EH (cell line): ENCODE measurements around the gene CPXM2.
"Not testable (repeated sequence)": the region's sequence is repeated elsewhere in the genome, so short reads cannot be mapped to it uniquely, and the experiment has no call there.

Experiments used
- DNase-seq: peaks from one replicate; pipeline ENCODE4 v3.0.0-alpha.2; 2015; ENCODE audit warnings: low read depth

CPXM2 gene

DNA sequence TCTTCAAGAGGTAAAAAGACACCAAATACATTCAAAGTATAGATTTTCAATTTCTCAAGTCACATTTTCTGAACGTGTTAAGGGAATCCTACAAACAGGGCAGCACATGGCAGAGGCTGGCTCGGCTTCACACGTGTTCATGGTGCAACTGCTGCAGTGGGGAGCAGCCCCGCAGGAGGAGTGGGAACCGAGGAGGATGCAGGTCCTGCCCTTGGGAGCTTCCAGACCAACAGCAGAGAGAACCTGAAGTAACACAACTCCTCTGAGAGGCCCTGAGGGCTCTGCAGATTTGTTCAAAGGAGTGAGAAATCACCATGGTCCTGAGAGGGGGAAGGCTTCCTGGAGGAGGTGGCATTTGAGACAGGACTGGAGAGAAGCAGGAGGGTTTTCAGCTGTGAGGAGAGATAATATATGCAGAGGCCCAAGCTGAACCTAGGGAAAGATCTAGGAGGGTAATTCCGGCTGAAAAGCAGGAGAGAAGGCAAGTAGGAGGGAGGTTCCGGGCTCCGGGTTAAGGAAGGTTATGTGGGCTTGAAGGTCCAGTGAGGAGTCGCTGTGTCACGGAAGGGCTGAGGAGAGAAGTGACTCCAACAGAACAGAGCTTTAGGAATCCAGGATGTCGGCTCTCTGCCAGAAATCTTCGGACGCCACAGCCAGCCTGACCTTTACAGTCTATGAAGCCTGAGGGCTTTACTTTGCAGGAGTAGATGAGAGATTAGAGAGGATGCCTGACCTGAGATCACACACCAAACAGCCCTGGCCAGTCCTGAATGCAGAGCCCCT is 148.0 kb downstream of the CPXM2 start:
- peak; percentile 74 for DNase-seq

DNA sequence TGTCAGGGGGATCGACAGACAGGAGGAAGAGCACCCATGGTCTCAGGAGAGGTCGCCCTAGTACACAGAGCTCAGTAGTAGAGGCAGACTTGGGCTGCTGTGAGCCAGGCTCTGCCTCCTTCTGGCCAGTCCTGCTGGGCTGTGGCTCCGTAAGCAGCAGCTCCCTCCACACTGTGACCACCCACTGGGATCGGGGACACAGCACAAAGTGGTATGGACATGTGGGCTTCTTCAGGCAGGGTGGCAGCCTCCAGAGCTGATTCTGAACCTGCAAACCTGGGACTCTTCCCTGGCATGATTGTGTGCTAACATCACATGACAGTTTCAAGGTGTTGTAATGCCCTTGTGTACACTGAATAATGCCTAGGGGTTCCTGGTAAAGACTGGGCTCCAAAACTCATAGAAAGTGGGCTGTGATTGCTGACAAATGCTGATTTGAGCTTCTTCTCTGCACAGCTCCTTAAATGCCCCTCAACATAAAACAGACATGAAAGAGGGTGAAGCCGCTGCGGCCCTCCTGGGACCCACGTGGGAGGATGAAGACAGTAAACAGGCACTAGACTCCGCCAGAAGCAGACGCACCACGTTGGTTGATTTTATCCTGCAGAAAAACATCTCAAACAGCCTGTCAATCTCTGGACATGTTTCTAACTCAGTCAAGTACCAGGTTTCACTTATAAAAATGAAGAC is 148.7 kb downstream of the CPXM2 start:
- DNase-seq, result peak; percentile 3

DNA sequence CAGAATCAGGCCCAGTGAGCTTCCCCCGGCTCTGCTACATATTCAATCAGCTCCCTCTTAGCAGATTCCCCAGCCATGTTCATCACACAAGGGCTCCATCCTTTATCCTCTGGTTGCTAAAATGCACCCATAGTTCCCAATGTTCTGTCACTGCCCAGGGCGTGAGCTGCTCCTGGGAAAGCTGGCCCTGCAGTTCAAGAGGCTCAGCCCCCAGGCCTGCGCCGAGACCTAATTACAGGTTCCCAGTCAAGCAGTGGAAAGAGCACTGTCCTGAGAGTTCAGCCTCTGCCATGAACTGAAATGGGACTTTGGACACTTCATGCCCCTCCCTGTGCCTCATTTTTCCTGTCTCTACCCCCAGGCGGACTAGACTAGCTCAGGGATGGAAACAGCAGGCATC is 149.9 kb downstream of the CPXM2 start:
- no peak for DNase-seq

DNA sequence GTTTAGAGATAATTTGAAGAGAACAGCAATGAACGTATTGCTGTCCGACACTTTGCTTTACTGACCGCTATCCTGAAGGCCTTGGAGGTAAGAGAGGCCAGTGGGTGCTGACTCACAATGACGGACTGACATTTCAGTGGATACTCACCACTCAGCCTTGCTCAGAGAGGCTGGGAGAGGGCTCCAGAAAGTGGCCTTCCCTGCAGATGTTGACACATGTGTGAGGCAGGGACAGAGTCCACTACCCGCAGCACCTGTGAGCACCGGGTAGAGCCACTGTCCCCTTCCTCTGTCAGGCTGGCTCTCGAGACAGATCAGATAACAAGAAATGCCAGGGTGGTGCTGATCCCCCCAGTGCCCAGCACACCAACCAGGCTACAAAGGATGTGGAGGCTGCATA is 150.5 kb downstream of the CPXM2 start:
- no peak for DNase-seq

DNA sequence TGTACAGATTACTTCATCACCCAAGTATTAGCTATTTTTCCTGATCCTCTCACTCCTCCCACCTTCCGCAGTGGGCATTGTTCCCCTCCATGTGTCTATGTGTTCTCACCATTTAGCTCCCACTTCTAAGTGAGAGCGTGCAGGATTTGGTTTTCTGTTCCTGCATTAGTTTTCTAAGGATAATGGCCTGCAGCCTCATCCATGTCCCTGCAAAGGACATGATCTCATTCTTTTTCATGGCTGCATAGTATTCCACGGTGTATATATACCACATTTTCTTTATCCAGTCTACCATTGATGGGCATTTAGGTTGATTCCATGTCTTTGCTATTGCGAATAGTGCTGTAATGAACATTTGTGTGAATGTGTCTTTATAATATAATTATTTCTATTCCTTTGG is 154.7 kb downstream of the CPXM2 start:
- not testable (repeated sequence) for DNase-seq

DNA sequence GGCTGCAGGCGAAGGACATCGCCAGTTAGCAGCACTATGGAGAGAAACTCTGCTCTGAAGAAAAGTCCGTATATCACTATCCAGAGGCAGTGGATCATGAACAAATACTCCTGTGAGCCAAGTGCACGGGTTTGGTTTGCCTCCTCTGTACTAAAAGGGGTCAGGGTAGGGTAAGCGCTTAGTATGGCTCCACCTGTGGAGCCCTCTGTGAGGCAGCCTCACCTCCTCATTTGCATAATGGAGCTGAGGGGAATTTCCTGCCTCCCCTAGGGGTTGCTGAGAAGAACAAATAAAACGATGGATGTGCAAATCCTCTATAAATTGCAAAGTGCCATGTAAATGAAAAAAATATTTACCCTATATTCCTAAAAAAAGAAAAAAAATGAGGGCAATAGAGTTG is 162.1 kb downstream of the CPXM2 start:
- DNase-seq, result no peak

DNA sequence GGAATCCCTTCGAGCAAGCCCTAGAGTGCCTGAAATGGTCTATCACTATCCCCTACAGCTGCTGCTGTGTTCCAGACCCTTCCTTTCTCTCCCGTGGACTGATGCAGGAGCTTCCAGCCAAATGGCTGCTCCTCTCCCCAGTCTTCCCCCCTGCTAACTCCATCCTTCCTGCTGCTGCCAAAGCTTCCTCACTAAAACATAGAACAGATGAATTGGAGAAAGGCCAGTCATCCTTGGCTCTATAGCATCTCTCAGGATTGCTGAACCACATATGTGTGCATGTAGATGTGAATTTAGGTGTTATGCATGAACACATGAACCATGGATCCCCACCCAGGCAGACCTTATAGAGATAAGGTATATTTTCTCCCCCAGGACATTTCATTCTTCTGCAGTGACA is 164.8 kb downstream of the CPXM2 start:
- no peak for DNase-seq

DNA sequence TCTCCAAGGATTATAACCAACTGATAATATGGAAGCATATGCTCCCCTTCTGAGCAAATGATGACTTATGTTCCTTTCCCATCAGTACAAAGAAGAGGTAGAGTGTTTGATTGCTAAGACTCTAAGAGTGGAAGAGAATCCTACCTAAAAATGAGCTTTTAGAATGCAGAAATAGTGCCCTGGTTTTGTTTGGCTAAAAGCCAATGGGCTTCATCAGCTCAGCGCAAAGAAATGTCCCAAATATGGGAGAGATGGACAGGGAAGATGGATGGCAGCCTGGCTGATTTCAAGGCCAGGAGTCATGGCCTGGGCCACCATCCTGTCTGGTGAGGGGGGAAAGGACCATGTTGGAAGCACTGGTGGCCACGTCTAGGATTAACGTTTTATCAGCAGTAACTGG is 165.2 kb downstream of the CPXM2 start:
- no peak for DNase-seq

DNA sequence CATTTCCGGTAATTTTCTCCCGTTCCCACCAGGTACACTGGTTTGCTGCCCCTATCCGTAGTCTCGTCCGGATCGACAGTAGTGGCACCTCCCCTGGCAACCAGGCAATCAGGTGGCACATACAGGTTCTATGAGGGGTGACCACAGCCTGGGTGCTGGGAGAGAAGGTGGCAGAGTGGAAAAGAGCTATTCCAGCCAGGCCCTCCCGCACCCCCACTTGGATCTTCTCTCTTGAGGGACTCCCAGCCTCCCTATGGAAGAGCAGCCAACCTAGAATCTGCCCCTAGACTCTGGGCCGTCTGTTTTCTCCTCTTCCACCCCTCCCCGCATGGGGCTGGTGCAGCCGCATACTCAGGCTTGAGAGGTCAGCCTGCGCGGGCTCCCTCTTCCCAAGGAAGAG is 166.9 kb downstream of the CPXM2 start:
- DNase-seq, result no peak

DNA sequence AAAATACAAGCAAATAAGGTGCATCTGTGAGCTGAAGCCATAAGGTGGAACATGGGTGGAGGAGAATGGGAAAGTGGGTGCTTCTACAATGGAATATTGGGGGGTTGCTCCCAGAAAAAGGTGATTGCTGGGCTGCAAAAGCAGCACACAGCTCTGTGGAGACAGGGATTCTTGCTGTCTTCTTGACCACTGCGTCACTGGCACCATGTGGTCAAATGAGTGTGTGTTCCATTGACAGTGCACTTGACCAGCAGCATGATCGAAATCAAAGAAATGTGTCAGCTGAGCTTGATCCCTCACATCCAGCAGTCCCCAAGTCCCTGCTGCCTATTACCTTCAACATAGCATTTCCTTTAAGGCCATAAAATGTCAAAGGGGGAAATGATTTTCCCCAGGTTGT is 169.3 kb downstream of the CPXM2 start:
- DNase-seq, result no peak

DNA sequence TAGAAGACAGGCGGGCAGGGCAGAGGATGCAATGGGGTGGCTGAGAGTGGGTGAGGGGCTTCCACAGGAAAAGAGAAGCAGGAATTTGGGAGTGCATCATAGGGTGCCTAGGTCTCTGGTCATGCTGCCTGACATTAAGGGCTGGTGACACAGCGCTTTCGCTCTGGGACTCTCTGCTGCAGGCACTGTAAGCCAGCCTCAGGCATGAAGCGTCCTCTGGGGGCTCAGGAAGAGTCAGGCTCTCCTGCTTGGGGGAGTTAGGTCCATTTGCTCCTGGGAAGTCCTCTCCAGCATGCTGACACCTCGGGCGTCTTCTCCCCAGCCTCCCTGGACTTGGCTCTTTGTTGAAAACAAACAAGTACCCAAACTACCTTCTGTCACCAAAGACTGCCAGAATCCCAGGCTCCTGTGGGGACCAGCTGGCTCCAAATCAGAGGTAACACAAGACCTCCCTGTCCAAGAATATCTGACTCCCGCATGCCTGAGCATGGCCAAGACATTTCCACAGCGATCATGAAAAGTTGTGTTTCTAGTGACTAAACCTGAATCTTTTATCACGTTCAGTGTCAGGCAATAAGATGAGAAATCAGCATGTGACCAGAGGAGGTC is 170.1 kb downstream of the CPXM2 start:
- no peak for DNase-seq

DNA sequence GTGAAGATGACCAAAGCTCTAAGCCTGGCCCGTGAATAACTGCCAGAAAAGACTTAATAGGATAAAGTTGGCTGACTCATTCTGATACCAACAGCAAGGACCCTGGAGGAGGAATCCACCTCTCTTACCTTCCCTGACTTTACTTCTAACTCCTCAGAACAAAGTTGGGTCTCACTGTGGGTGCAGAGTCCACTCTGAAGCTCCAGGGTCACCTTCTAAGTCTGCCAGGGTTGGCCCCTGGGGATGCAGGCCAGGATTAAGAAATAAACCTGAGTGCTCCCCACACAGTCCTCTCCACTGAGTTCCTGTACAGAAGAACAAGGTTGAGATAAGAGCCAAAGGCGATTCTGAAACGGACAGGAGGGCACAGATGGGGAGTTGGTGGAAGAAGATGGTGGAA is 171.1 kb downstream of the CPXM2 start:
- DNase-seq, result no peak

DNA sequence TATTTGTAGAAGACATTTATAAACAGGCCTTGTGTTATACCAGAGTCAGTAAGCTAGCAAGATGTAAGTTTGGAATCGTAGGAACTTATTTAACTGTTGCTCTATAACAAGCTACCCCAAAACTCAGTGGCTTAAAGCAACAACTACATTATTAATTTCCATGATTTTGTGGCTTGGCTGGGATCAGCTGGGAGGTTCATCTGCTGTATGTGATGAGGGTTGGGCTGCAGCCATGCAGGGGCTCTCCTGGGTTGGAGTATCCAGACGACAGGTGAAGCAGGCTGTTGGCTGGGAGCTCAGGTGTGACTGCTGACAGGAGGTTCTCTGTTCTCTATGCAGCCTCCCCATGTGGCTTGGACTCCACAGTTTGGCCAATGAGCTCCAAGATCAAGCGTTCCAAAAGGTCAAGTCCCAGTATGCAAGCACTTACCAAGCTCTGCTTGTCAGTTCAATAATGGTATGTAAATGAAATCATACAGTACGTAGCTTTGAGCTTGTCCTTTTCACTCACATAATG is 173.0 kb downstream of the CPXM2 start:
- no peak for DNase-seq

DNA sequence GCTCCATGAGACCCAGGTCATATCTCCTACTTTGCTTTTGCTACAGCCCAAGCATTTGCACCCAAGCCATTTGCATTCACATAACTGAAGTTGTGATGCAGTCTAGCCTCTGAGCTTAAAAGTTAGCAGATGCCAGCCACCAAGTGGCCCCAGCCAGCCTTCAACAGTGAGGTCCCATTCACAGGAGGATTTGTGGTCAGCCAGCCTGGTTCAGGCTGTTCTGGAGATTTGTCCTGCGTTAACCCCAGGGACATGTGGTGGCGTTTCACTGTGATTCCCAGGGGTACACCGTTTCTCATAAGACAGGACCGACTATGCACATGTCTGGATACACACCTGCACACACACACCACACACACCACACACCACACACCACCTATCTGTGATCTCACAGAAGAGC is 174.3 kb downstream of the CPXM2 start:
- DNase-seq, result no peak

DNA sequence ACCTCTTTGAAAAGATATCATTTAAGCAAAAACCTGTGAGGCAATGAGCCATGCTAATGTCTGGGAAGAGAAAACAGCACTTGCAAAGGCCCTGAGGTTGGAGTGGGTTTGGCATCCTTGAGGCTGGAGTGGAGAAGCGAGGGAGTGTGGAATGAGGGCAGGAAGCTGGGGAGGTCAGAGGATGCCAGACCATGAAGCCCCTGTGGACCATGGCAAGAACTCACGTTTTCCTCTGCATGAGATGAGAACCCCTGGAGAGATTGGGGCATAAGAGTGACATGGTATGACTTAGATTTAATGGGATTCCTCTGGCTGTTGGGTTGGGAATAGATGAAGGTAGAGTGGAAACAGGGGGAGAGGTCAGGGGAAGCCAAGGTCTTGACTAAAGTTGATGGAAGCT is 176.1 kb downstream of the CPXM2 start:
- DNase-seq, result no peak

DNA sequence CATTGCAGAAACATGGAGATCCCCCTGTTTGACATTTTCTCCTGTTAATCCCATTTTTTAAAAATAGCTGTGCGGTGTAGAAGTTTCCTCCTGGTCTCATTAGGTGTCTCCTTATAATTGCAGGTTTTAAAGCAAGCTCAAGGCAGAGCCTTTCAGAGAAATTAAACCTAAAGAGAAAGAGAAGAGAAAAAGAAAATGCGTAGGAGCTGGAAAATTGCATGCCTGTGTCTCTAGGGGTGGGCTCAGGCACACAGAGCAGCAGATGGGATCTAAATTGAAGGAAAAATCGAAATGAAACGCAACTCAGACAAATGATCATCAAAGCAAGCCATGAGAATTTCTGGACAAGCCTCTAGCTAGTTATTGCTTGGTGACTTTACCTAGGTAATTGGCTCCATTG is 185.4 kb downstream of the CPXM2 start:
- no peak for DNase-seq

DNA sequence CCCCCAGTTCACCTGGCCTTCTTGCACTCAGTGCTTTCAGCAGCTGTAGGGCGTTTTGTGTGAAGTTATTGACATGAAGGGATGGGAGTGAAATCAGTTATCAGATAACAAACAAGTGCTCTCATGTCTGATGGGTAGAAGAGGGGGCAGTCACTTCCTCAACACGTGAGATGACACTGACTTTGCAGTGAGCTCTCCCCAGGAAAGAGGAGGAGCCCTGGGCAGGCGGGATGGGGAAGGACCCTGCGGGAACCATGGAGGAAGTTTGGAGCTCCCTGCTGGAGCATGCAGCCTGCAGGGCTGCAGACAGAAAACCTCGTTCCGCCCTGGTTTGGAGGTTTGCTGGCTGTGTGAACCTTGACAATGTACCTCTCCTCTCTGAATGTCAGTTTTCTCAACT is 186.8 kb downstream of the CPXM2 start:
- DNase-seq, result no peak

DNA sequence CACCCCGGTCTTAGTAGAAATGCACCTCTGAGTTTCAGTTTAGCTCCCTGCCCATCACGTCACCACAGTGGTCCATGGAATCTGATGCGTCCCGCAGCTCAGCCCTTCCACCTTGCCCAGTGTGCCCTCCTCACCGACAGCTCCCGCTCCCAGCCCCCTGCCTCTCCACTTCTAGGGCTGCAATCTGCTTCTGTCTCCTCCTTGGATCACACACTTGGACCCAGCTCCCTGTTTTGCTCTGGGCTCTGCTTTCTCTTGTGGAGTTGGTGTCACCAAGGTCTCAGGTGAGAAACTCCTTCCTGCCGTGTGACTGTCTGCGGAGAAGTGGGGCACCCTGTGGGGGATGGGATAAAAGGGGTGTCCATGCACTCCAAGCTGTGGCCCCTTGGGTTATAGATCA is 187.5 kb downstream of the CPXM2 start:
- DNase-seq, result no peak

DNA sequence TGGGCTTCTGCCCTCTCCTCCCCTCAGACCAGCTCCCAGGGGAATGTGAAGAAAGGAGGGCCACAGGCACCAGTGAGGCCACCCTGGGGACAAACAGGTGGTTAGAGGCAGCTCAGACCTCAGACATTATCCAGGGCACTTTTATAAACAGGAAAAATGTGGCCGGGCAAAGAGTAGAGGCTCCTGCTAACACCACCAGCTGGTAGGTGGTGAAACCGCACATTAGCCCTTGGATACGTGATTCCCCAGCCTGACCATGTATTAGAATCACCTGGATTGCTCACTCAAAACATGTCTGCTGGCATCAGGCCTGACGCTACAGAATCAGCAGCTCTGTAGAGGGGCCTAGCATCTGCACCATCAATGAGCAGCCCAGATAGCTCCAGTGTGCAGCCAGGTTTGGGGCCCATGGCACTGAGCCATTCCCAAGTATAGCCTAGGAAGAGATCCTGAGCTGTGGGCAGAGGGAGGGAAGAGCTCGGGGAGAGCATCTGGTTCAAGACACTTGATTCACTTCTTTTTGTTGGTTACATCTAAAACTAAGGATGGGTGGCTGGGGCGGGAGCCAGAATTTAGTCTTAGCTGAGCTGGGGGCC is 188.3 kb downstream of the CPXM2 start:
- DNase-seq, result no peak
